ENCODE results near the gene TSC22D1. TPM values are rescaled to one million over a fixed set of nuclear protein-coding genes. Genes with fewer than 3 reads are reported as not detected.
A peak's percentile ranks its signal among the peaks of the same experiment; 100 is the strongest.

The TSC22D1 gene
- total and polyA plus RNA-seq, 4 donors = 21.0 to 43.5 (median 37.0) TPM

DNA sequence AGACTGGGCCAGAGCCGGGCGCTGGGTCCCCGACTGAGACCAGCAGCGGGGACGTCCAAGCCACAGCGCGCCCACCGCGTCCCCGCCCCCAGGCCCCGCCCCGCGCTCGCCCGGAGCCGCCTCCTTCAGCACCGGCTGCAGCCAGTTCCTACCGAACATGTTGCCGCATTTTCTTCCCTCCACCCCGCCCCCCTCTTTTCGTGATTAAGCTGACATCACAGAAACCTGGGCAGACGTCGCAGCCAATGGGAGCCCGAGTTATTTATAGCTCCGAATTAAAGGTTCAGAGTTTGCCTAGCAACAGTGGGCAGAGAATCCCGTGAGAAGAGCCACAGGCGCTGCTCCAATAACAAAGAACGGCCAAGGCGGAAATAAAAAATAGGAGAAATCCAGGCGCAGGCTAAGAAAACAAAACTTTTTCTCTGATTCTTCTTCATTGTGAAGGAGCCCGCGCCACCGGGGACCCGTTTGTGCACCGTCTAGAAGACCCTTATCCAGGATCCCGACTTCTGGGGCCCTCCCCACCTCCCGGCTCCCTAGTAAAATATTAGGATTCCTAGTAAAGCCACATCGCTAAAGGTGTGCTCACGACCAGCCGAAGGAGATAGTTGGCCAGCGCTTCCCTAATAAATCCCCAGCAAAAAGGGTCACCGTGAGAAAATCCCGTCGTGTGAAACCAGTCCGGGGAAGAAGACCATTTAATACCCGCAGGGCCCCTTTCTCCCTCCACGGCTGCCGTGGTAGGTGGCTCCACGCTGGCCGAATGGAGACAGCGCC lies 140.8 kb downstream of the TSC22D1 start (continued):
- TF ChIP-seq, protein P1, sequence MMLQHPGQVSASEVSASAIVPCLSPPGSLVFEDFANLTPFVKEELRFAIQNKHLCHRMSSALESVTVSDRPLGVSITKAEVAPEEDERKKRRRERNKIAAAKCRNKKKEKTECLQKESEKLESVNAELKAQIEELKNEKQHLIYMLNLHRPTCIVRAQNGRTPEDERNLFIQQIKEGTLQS (IDR thresholded peaks at IDR 0.05) = peak; percentile 45
- TF ChIP-seq JUND (IDR thresholded peaks at IDR 0.05) = peak; percentile 50 to 63
- TF ChIP-seq, protein P2, sequence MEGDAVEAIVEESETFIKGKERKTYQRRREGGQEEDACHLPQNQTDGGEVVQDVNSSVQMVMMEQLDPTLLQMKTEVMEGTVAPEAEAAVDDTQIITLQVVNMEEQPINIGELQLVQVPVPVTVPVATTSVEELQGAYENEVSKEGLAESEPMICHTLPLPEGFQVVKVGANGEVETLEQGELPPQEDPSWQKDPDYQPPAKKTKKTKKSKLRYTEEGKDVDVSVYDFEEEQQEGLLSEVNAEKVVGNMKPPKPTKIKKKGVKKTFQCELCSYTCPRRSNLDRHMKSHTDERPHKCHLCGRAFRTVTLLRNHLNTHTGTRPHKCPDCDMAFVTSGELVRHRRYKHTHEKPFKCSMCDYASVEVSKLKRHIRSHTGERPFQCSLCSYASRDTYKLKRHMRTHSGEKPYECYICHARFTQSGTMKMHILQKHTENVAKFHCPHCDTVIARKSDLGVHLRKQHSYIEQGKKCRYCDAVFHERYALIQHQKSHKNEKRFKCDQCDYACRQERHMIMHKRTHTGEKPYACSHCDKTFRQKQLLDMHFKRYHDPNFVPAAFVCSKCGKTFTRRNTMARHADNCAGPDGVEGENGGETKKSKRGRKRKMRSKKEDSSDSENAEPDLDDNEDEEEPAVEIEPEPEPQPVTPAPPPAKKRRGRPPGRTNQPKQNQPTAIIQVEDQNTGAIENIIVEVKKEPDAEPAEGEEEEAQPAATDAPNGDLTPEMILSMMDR (IDR thresholded peaks at IDR 0.05; ENCODE audit: low read depth, low read length, missing input control) = no peak
- TF ChIP-seq, protein P3, sequence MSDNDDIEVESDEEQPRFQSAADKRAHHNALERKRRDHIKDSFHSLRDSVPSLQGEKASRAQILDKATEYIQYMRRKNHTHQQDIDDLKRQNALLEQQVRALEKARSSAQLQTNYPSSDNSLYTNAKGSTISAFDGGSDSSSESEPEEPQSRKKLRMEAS (IDR thresholded peaks at IDR 0.05) = no peak

DNA sequence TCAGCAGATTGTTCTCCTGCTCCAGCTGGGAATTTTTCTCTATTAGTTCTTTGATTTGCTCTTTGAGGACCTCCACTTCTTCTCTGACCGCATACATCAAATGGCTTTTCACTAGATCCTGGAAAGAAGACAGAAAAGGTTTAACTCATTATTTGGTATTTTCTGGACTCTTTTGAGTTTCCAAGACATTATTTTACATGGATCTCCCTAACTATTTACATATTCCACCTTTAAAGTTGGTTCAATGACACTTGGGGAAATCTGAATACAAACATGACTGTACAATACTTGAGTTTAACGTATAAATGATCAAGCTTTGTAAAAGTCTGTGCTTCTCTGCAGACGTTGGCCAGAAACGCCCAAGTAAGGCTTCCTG lies 141.4 kb downstream of the TSC22D1 start:
- H3K9me3 ChIP-seq (ENCODE audit: control insufficient read depth in 4 of 4, low read length in 3 of 4) = no peaks in the 10 kb centered on the region
- H3K9ac ChIP-seq (ENCODE audit: low read depth in 1 of 2, low read length in 2 of 2) = peak overlapping the region; percentile 15 to 98
- peaks cover 7 to 10% (median 9%) of the 10 kb centered on the region in 4 donors for H3K36me3 ChIP-seq (ENCODE audit: control insufficient read depth in 4 of 4, insufficient read depth in 3 of 4, low read depth in 1 of 4, low read length in 3 of 4)
- DNase-seq (ENCODE audit: low spot score) = no peak
- H3K27me3 ChIP-seq (ENCODE audit: control insufficient read depth in 4 of 4, insufficient read depth in 4 of 4, low read length in 3 of 4) = no peaks in the 10 kb centered on the region
- H3K4me1 ChIP-seq (ENCODE audit: control insufficient read depth in 4 of 4, insufficient read depth in 4 of 4, low read length in 3 of 4) = peaks cover 3 to 19% (median 15%) of the 10 kb centered on the region in 4 donors
- TF ChIP-seq GABPA (IDR thresholded peaks at IDR 0.05 in 1 of 2, conservative IDR thresholded peaks at IDR 0.05 in 1 of 2) (no peak), SP1 (IDR thresholded peaks at IDR 0.05) (no peak), FOXA2 (IDR thresholded peaks at IDR 0.05) (no peak), FOXA1 (IDR thresholded peaks at IDR 0.05) (no peak), EGR1 (IDR thresholded peaks at IDR 0.05; ENCODE audit: low read depth in 2 of 2) (no peak), RXRA (IDR thresholded peaks at IDR 0.05) (no peak), HNF4G (IDR thresholded peaks at IDR 0.05) (no peak), YY1 (IDR thresholded peaks at IDR 0.05) (no peak), JUND (IDR thresholded peaks at IDR 0.05) (no peak), TAF1 (conservative IDR thresholded peaks at IDR 0.05) (no peak), HNF4A (conservative IDR thresholded peaks at IDR 0.05) (no peak), NR2F2 (IDR thresholded peaks at IDR 0.05) (no peak)
- TF ChIP-seq, protein P2 (IDR thresholded peaks at IDR 0.05; ENCODE audit: low read depth, low read length, missing input control) = no peak
- TF ChIP-seq, protein P3 (IDR thresholded peaks at IDR 0.05) = no peak
- TF ChIP-seq, protein P4, sequence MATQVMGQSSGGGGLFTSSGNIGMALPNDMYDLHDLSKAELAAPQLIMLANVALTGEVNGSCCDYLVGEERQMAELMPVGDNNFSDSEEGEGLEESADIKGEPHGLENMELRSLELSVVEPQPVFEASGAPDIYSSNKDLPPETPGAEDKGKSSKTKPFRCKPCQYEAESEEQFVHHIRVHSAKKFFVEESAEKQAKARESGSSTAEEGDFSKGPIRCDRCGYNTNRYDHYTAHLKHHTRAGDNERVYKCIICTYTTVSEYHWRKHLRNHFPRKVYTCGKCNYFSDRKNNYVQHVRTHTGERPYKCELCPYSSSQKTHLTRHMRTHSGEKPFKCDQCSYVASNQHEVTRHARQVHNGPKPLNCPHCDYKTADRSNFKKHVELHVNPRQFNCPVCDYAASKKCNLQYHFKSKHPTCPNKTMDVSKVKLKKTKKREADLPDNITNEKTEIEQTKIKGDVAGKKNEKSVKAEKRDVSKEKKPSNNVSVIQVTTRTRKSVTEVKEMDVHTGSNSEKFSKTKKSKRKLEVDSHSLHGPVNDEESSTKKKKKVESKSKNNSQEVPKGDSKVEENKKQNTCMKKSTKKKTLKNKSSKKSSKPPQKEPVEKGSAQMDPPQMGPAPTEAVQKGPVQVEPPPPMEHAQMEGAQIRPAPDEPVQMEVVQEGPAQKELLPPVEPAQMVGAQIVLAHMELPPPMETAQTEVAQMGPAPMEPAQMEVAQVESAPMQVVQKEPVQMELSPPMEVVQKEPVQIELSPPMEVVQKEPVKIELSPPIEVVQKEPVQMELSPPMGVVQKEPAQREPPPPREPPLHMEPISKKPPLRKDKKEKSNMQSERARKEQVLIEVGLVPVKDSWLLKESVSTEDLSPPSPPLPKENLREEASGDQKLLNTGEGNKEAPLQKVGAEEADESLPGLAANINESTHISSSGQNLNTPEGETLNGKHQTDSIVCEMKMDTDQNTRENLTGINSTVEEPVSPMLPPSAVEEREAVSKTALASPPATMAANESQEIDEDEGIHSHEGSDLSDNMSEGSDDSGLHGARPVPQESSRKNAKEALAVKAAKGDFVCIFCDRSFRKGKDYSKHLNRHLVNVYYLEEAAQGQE (IDR thresholded peaks at IDR 0.05) = no peak
- TF ChIP-seq, protein P5, sequence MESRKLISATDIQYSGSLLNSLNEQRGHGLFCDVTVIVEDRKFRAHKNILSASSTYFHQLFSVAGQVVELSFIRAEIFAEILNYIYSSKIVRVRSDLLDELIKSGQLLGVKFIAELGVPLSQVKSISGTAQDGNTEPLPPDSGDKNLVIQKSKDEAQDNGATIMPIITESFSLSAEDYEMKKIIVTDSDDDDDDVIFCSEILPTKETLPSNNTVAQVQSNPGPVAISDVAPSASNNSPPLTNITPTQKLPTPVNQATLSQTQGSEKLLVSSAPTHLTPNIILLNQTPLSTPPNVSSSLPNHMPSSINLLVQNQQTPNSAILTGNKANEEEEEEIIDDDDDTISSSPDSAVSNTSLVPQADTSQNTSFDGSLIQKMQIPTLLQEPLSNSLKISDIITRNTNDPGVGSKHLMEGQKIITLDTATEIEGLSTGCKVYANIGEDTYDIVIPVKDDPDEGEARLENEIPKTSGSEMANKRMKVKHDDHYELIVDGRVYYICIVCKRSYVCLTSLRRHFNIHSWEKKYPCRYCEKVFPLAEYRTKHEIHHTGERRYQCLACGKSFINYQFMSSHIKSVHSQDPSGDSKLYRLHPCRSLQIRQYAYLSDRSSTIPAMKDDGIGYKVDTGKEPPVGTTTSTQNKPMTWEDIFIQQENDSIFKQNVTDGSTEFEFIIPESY (IDR thresholded peaks at IDR 0.05) = no peak
- peak overlapping the region; percentile 87 to 98 for H3K27ac ChIP-seq (ENCODE audit: low read depth in 1 of 2, low read length in 2 of 2)
- 9% methylated on average over 4 of the region's 4 CpGs for WGBS
- H3K4me3 ChIP-seq (ENCODE audit: low read depth in 1 of 3, low read length in 3 of 3) = peak overlapping the region; percentile 9 to 88 (median 79)
